ENCODE data around the gene MMP14.
"Not testable (repeated sequence)": the region's sequence is repeated elsewhere in the genome, so short reads cannot be mapped to it uniquely, and the experiment has no call there.

MMP14 gene

GRCh38 chr14:22814941-22815713 lies 21.3 kb upstream of the MMP14 start, which contains the start of gene SLC7A7:
Gene SLC7A7, minus strand, starts transcription at chr14:22815435. Its CDS starts 2,037 bp downstream, at chr14:22813398.
- DNase-seq, result no peak

- no peak for DNase-seq
Measured at GRCh38 chr14:22819151-22819988, 17.0 kb upstream of the MMP14 start.

- no peak for DNase-seq
Measured at GRCh38 chr14:22820731-22821130, 15.7 kb upstream of the MMP14 start.

- no peak for DNase-seq
Measured at GRCh38 chr14:22821193-22822015, 15.0 kb upstream of the MMP14 start.

GRCh38 chr14:22822016-22822570 lies 14.3 kb upstream of the MMP14 start:
- no peak for DNase-seq

GRCh38 chr14:22822571-22823098 lies 13.8 kb upstream of the MMP14 start:
- DNase-seq, result peak; percentile 24 to 50 (median 34)

GRCh38 chr14:22824711-22825359 lies 11.6 kb upstream of the MMP14 start:
- DNase-seq, result no peak

GRCh38 chr14:22829076-22829660 lies 7.2 kb upstream of the MMP14 start:
- not testable (repeated sequence) for DNase-seq

- peak; percentile 75 to 84 (median 80) for DNase-seq
Measured at GRCh38 chr14:22829661-22830442, 6.5 kb upstream of the MMP14 start, which contains the start of gene MRPL52. Gene MRPL52, plus strand, starts transcription at chr14:22829887. Its CDS starts 26 bp downstream, at chr14:22829913.

- DNase-seq, result no peak
Measured at GRCh38 chr14:22830443-22831010, 5.9 kb upstream of the MMP14 start.

- no peak for DNase-seq
Measured at GRCh38 chr14:22835505-22835904, 880 bp upstream of the MMP14 start.

- no peak for DNase-seq
Measured at GRCh38 chr14:22837114-22837749, 847 bp downstream of the MMP14 start.

- DNase-seq, result no peak
Measured at GRCh38 chr14:22837750-22838538, 1.6 kb downstream of the MMP14 start.

GRCh38 chr14:22838631-22839041 lies 2.3 kb downstream of the MMP14 start:
- no peak for DNase-seq

GRCh38 chr14:22839159-22839779 lies 2.9 kb downstream of the MMP14 start:
- DNase-seq, result no peak

- no peak for DNase-seq
Measured at GRCh38 chr14:22841311-22841710, 4.9 kb downstream of the MMP14 start.

- DNase-seq, result no peak
Measured at GRCh38 chr14:22841769-22842168, 5.4 kb downstream of the MMP14 start.

Measured in activated CD4-positive, CD25-positive, alpha-beta regulatory T cell (primary cell).